Posterior vena cava (tissue), 2 donors: Measurements from ENCODE around the gene TMEM88. TPM values are rescaled to one million over a fixed set of nuclear protein-coding genes. Genes with fewer than 3 reads are reported as not detected.

Source experiments
- DNase-seq: peaks from one replicate; pipeline ENCODE4 v3.0.0-alpha.2; 2020; ENCODE audit warnings: low spot score
- intact Hi-C, 2 donors: fragments of 100-400 bp; cut with DNase I; formaldehyde crosslinking; loops; one replicate each; pipeline versions ENCODE4 v1.14.1 to v1.14.2; 2022 to 2023
- total RNA-seq, 2 donors: library from RNA; stranded (reverse); fragmentation: NEBNext Ultra II Directional; extraction: Animal tissue kit (Norgen Biotek cat#: 25700); gene quantifications; one replicate each; pipeline ENCODE4 v1.2.1, GENCODE V29; 2021
- donor health status: DM: yes; HTN: yes; CAD: no.
- donor health status: DM: yes; HTN: yes; CAD: no.

The TMEM88 gene
- total RNA-seq, 2 donors from 2014 or later: 17.5 to 26.1 TPM

DNA sequence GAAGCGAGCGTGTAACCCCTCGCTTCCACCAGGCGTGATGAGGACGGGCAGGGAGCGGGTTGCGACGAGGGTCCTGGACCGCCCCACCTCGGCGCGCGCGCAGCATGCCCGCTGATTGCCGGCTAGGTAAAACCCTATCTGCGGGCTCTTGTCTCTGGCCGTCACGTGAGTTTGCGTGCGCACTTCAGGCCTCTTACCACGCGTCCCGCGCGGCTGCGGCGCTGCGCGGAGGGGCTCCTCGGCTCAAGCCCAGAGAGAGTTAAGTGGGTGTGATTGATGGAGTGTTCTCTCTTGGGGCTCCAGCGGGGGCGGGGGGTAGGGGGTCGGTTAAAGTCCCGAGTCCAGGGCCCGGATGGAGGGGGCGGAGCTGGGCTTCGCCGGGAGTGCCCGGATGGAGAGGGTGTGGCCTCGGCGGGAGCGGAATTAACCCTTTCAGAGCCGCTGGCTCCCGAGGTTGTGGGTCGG, 12.9 kb upstream of the TMEM88 start:
- DNase-seq: peak; percentile 97
- intact Hi-C loops: no loop called here

DNA sequence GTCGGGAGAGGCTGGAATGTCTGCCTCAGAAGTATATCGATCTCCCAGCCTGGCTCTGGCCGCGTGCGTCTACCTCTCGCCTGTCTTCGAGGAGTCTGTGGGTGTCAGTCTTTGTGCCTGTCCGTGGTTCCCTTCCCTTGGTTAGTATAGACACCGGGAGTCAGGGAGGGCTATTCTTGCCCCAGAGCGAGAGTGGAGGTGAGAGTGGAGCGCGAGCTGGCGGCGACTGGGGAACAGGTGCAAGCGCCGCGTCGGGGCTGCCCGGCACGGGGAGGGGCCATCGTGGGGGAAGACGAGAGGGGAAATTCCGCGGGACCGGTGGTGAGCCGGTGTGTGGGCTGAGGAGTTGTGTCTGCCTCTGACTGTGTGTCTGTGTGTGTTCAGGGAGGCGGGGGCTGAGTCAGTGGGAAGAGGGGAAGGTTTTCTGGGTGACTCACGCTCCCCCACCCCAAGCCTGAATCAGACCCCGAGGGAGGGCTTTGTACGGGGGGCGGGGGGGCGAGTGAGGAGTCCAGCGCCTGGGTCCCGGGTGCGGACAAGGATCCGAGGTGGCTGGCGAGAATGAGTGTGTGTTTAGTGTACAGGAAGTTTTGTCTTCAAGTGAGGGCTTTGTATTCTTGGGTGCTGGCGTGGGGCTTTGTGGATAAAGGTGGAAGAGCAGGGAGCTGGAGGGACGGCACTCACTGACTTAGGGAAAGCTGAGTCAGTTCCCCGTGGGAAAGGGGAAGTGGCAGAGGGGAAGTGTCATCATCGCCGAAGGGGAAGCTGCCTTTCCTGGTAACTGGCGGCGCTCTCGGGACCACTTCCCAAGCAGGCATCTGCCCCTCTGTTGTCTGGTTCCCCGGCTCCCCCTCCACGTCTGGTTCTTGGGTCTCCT, 12.2 kb upstream of the TMEM88 start:
- peak; percentile 95 for DNase-seq
- intact Hi-C loops: no loop called here

DNA sequence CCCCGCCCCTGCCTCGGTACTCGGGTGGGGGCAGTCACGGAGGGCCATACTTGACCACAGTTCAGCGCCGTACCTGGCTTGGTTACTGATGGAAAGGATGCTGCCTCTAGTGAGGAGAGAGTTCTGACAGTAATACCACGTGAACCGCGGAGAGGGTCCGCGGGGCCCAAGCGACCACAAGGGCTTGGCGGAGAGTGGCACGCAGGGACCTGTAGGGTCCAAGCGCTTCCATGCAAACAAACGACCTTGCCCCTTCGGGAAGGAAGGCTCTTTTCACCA, 11.7 kb upstream of the TMEM88 start:
- DNase-seq: no peak
- intact Hi-C loops: no loop called here

DNA sequence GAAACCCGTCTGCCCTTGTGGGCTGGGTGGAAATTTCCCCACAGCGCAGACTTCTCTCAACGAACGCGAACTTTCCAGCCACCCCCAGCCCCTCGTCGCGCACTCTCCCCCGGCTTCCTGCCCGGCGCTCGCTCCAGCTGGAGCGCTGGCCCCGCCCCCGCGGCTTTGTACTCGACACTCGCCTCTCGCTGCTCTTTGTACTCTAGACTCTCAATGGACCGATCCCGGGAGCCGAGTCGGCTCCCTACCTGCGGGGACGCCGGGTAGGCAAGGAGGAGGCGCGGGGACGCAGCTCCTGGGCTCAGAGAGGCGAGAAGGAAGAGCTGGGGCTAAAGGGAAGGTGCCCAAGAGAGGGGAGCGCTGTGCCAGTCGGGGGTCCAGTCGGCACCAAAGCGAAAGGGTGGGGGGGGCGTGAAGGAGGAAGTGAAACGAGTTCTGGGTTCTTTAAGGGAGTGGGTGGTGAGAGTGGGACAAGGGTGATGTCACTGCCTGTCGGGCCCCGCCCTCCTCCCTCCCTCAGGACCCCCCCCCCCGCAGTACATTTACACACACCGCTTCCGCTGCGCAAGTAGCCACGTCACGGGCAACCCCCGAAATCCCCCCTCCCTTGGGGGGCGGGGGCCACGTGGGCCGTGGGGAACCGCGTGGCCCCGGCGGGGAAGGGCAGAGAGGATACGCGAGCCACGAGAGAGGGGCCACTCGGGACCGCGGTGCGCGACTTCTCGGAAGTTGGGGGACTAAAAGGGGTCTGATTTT, 11.2 kb upstream of the TMEM88 start:
- intact Hi-C loops: no loop called here
- DNase-seq: peak; percentile 95

DNA sequence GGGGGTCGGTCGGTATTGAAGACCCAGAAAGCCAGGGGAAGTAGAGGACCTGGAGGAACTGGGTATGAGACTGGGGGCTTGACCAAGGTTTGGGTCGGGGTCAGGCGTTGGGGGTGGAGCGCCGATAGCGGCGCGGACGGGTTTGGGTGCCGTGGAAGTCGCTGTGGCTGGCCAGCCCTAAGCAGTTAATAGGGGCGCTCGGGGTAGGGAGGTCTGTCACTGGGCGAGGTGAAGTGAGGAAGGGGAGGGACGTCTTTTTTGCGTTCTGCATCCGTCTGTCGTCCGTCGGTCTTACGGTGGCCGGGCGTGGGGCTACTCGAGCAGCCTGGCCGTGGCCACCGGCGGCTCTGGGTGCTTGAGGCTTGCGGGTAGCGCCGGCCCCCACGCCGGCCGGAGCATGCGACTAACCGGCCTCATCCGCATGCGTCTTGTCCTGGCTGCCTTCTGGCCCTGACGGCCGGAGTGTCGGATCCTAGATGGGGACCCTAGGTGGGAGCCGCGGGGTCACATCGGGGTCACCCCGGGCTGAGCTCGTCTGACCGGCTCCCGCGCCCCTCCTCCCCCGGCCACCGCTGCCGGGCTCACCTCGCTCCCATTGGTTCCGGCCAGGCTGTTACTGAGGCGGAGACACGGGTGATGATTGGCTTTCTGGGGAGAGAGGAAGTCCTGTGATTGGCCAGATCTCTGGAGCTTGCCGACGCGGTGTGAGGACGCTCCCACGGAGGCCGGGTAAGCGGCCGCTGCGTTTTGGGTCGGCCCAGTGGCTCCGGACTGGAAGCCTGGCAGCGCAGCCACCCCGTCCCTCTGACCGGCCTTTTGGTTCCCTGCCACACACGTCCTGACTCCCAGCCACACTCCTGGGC, 10.3 kb upstream of the TMEM88 start:
- intact Hi-C loops: no loop called here
- DNase-seq: peak; percentile 97

DNA sequence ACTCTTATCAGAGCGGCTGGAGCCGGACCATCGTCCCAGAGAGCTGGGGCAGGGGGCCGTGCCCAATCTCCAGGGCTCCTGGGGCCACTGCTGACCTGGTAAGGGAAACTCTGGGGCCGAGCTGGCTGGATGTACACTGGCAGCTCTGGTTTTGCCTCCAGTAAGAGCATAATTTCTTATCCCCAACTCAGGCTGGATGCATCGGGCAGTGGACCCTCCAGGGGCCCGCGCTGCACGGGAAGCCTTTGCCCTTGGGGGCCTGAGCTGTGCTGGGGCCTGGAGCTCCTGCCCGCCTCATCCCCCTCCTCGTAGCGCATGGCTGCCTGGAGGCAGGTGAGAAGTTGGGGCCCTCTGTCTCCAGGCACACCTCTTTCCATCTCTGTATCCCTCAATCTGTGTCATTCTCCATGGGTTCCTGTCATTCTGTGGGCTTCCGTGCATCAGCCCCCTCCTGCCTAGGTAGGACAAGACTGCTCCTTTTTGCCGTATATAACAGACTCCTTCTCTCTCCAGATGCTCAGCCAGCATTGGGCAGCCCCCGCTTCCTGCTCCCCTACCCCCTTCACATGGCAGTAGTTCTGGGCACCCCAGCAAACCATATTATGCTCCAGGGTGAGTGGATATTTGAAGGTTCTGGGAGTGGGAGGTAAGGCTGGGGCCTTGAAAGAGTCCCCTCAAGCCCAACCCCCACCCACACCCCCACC, 9.4 kb upstream of the TMEM88 start:
- intact Hi-C loops: no loop called here
- DNase-seq: no peak

DNA sequence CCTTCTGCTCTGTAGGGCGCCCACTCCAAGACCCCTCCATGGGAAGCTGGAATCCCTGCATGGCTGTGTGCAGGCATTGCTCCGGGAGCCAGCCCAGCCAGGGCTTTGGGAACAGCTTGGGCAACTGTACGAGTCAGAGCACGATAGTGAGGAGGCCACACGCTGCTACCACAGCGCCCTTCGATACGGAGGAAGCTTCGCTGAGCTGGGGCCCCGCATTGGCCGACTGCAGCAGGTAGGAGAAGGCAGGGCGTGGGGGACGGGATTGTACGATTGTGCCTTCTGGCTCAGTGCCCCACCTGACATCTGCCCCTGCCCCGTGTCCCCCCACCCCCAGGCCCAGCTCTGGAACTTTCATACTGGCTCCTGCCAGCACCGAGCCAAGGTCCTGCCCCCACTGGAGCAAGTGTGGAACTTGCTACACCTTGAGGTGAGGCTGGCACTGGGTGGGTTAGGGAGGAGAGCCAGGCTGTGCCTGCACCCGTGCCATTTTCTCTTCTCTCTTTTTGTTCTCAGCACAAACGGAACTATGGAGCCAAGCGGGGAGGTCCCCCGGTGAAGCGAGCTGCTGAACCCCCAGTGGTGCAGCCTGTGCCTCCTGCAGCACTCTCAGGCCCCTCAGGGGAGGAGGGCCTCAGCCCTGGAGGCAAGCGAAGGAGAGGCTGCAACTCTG, 8.7 kb upstream of the TMEM88 start:
- peak; percentile 78 for DNase-seq
- intact Hi-C loops: no loop called here

DNA sequence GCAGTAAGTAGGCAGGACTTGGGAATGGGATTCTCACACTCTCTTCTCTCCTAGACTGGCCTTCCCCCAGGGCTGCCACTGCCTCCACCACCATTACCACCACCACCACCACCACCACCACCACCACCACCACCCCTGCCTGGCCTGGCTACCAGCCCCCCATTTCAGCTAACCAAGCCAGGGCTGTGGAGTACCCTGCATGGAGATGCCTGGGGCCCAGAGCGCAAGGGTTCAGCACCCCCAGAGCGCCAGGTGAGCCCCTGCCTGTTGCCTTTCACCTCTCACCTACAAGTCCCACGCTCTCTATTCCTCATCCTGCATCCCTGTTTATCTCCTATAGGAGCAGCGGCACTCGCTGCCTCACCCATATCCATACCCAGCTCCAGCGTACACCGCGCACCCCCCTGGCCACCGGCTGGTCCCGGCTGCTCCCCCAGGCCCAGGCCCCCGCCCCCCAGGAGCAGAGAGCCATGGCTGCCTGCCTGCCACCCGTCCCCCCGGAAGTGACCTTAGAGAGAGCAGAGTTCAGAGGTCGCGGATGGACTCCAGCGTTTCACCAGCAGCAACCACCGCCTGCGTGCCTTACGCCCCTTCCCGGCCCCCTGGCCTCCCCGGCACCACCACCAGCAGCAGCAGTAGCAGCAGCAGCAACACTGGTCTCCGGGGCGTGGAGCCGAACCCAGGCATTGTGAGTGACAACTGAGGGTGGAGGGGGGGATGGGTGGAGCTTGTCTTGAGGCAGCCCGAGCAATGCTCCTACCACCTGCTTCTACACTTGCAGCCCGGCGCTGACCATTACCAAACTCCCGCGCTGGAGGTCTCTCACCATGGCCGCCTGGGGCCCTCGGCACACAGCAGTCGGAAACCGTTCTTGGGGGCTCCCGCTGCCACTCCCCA, 7.9 kb upstream of the TMEM88 start:
- intact Hi-C loops: no loop called here
- DNase-seq: peak; percentile 79

DNA sequence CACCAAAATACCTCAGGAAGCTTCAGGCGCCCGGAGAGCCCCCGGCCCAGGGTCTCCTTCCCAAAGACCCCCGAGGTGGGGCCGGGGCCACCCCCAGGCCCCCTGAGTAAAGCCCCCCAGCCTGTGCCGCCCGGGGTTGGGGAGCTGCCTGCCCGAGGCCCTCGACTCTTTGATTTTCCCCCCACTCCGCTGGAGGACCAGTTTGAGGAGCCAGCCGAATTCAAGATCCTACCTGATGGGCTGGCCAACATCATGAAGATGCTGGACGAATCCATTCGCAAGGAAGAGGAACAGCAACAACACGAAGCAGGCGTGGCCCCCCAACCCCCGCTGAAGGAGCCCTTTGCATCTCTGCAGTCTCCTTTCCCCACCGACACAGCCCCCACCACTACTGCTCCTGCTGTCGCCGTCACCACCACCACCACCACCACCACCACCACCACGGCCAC, 6.7 kb upstream of the TMEM88 start:
- intact Hi-C loops: no loop called here
- DNase-seq: peak; percentile 67

DNA sequence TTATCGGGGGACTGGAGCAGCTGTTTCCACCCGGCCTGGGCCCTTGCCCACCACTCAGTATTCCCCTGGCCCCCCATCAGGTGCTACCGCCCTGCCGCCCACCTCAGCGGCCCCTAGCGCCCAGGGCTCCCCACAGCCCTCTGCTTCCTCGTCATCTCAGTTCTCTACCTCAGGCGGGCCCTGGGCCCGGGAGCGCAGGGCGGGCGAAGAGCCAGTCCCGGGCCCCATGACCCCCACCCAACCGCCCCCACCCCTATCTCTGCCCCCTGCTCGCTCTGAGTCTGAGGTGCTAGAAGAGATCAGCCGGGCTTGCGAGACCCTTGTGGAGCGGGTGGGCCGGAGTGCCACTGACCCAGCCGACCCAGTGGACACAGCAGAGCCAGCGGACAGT, 6.1 kb upstream of the TMEM88 start:
- no peak for DNase-seq
- intact Hi-C loops: no loop called here

DNA sequence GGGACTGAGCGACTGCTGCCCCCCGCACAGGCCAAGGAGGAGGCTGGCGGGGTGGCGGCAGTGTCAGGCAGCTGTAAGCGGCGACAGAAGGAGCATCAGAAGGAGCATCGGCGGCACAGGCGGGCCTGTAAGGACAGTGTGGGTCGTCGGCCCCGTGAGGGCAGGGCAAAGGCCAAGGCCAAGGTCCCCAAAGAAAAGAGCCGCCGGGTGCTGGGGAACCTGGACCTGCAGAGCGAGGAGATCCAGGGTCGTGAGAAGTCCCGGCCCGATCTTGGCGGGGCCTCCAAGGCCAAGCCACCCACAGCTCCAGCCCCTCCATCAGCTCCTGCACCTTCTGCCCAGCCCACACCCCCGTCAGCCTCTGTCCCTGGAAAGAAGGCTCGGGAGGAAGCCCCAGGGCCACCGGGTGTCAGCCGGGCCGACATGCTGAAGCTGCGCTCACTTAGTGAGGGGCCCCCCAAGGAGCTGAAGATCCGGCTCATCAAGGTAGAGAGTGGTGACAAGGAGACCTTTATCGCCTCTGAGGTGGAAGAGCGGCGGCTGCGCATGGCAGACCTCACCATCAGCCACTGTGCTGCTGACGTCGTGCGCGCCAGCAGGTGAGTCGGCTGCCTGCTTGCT, 5.6 kb upstream of the TMEM88 start:
- DNase-seq: peak; percentile 82
- intact Hi-C loops: no loop called here

DNA sequence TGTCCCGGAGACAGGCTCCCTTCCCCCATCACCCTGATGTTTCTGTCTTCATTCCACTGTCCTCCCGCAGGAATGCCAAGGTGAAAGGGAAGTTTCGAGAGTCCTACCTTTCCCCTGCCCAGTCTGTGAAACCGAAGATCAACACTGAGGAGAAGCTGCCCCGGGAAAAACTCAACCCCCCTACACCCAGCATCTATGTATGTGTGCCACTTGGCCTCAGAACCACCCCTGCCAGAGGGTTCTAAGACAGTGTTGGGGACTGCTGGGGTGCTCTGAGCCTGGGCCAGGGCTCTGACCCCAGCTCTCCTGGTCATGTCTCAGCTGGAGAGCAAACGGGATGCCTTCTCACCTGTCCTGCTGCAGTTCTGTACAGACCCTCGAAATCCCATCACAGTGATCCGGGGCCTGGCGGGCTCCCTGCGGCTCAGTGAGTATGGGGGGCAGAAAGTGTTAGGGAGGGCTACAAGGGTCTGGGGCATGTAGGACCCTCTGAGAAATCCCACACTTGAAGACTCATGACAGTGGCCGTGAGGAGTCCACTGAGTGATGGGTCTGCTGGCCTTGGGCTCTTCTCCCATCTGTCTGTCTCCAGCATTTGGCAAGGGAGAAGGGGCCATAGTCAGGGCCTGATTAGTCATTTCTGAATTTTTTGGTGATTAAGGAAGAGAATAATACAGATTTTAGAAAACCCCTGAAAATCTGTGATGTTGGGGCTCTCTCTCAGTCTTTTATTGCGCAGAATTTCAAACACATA, 4.9 kb upstream of the TMEM88 start:
- intact Hi-C loops: loop anchor here (2.0 to 10.0 kb wide), 2 partner anchors 59 to 105 kb away; no protein-coding TSS in a partner anchor
- DNase-seq: no peak

DNA sequence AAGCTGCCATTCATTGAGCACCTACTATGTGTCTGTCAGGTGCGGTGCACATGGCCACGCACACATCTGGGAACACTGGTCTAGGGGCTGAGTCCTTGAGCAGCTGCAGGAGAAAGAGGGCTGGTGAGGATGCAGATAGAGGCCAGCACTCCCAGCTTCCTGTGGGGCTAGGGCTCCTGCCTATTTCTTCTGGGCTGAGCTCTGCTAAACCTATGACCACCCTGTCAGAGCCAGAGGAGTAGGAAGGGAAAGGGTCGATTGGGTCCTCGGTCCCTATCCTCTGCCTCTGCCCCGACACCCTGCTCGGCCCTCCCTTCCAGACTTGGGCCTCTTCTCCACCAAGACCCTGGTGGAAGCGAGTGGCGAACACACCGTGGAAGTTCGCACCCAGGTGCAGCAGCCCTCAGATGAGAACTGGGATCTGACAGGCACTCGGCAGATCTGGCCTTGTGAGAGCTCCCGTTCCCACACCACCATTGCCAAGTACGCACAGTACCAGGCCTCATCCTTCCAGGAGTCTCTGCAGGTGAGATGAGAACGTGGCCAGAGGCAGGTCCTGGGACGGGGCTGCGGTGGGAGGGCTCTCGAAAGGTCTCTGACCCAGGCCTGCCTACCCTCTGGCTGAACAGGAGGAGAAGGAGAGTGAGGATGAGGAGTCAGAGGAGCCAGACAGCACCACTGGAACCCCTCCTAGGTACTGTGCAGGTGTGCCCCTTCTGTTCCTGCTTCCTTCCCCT, 4.0 kb upstream of the TMEM88 start:
- intact Hi-C loops: loop anchor here (2.0 to 10.0 kb wide), 2 partner anchors 60 to 106 kb away; no protein-coding TSS in a partner anchor
- no peak for DNase-seq

DNA sequence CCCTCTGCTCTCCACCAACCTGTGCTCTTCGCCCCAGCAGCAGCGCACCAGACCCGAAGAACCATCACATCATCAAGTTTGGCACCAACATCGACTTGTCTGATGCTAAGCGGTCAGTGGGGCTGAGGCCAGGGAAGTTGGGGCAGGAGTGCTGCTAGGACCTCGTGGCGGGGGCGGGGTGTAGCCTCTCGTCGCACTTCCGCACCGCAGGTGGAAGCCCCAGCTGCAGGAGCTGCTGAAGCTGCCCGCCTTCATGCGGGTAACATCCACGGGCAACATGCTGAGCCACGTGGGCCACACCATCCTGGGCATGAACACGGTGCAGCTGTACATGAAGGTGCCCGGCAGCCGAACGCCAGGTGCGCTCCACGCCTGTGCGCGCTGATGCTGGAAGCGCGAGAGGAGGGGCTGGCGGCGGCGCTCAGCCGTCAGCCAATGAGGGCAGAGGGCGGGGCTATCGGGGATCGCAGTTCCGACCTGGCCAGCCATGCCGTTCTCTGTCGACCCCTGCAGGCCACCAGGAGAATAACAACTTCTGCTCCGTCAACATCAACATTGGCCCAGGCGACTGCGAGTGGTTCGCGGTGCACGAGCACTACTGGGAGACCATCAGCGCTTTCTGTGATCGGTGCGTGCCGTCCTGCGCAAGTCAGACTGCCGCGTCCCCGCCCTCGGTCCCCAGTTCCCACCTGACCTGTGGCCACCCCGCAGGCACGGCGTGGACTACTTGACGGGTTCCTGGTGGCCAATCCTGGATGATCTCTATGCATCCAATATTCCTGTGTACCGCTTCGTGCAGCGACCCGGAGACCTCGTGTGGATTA, 3.2 kb upstream of the TMEM88 start:
- intact Hi-C loops: loop anchor here (2.0 to 10.0 kb wide), 3 partner anchors 37 to 107 kb away; no protein-coding TSS in a partner anchor
- DNase-seq: peak; percentile 97

DNA sequence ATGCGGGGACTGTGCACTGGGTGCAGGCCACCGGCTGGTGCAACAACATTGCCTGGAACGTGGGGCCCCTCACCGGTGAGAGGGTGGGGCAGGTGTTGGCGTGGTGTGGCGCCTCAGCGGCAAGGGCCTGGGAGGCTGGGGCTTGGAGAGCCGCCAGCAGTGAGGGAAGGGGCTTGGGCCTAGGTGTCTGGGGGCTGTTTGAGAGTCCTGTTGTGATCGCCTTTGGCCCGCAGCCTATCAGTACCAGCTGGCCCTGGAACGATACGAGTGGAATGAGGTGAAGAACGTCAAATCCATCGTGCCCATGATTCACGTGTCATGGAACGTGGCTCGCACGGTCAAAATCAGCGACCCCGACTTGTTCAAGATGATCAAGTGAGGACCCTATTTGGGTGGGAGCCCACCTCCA, 2.6 kb upstream of the TMEM88 start:
- no peak for DNase-seq
- intact Hi-C loops: loop anchor here (2.0 to 10.0 kb wide), 2 partner anchors 37 to 107 kb away; no protein-coding TSS in a partner anchor
